Glomerular visceral epithelial cell (primary cell): ENCODE data around the gene CYP26B1.

Experiments
- DNase-seq: peaks from one replicate; pipeline ENCODE4 v3.0.0-alpha.2; 2016; ENCODE audit errors: extremely low spot score

Gene CYP26B1

GRCh38 chr2:72155151-72155550 lies 7.5 kb upstream of the CYP26B1 start:
- no peak for DNase-seq

GRCh38 chr2:72154386-72154975 lies 6.8 kb upstream of the CYP26B1 start:
- no peak for DNase-seq

- no peak for DNase-seq
Observed at GRCh38 chr2:72153924-72154323, 6.3 kb upstream of the CYP26B1 start.

- DNase-seq = no peak
Observed at GRCh38 chr2:72153026-72153791, 5.5 kb upstream of the CYP26B1 start.

- no peak for DNase-seq
Observed at GRCh38 chr2:72150861-72151356, 3.2 kb upstream of the CYP26B1 start.

GRCh38 chr2:72150157-72150860 lies 2.6 kb upstream of the CYP26B1 start:
- peak; percentile 73 for DNase-seq

GRCh38 chr2:72149556-72150156 lies 2.0 kb upstream of the CYP26B1 start:
- DNase-seq = no peak

- peak; percentile 31 for DNase-seq
Observed at GRCh38 chr2:72148837-72149555, 1.3 kb upstream of the CYP26B1 start.

- DNase-seq = no peak
Observed at GRCh38 chr2:72148003-72148836, 558 bp upstream of the CYP26B1 start.

GRCh38 chr2:72146347-72147302 lies 1.0 kb downstream of the CYP26B1 start:
- no peak for DNase-seq

- DNase-seq = no peak
Observed at GRCh38 chr2:72145658-72146329, 1.9 kb downstream of the CYP26B1 start.

- no peak for DNase-seq
Observed at GRCh38 chr2:72145289-72145657, 2.4 kb downstream of the CYP26B1 start.

GRCh38 chr2:72144632-72145288 lies 2.9 kb downstream of the CYP26B1 start:
- peak; percentile 24 for DNase-seq

GRCh38 chr2:72144274-72144631 lies 3.4 kb downstream of the CYP26B1 start:
- DNase-seq = no peak

- DNase-seq = no peak
Observed at GRCh38 chr2:72143441-72144273, 4.0 kb downstream of the CYP26B1 start.

- no peak for DNase-seq
Observed at GRCh38 chr2:72142570-72143440, 4.9 kb downstream of the CYP26B1 start.
